ENCODE results near the gene TRIM15.

The TRIM15 gene

GRCh38 chr6:30144811-30145210 is 18.5 kb upstream of the TRIM15 start:
- DNase-seq: no peak
- intact Hi-C loops (cut with DNase I): no loop called here

GRCh38 chr6:30145818-30146217 is 17.5 kb upstream of the TRIM15 start:
- intact Hi-C loops (cut with DNase I): no loop called here
- no peak for DNase-seq

- DNase-seq: no peak
- intact Hi-C loops (cut with DNase I): no loop called here
These were observed 16.2 kb upstream of the TRIM15 start for GRCh38 chr6:30147096-30147495.

DNA sequence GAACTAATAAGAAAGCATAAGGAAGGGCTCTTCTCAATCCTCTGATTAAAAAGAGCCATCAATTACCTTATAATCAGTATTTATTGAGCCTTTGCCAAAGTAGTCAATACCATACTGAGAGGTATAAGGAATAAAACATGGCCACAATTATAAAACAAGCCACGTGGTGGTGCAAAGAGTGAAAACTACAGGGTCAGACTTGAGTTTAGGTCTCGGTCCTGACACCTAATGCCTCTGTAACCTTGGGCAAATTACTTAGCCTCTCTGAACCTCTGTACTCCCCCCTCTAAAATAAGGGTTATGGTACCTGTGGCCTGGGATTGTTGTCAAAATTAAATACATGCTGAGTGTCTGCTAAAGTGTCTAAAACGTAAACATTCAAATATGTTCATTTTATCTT is 14.1 kb upstream of the TRIM15 start:
- DNase-seq: no peak
- intact Hi-C loops (cut with DNase I): no loop called here

DNA sequence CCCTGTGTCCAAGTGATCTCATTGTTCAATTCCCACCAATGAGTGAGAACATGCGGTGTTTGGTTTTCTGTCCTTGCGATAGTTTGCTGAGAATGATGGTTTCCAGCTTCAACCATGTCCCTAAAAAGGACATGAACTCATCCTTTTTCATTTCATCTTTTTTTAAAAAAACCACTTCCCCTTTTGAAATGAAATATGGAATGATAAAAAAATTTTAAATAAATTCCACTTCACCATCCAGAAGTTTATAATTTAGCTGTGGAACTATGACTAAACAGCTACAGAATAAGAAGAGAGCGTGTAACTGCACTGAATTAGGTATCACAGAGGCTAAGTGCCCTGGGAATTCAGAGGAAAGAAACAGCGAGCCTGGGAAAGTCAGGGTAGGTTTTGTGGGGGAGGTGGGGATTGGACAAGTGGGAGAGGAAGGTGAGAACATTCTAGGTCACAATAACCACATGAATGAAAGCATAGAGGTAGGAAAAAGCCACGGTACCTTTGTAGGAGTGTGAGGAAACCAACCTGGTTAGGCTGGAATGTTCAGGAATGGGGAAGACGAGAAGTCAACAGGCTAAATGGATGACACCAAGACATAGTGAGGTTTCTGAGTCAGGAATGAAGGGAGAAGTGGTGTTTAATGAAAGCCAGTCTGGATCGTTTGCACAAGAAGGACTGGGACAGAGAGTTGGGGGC is 13.3 kb upstream of the TRIM15 start:
- no peak for DNase-seq
- intact Hi-C loops (cut with DNase I): no loop called here

DNA sequence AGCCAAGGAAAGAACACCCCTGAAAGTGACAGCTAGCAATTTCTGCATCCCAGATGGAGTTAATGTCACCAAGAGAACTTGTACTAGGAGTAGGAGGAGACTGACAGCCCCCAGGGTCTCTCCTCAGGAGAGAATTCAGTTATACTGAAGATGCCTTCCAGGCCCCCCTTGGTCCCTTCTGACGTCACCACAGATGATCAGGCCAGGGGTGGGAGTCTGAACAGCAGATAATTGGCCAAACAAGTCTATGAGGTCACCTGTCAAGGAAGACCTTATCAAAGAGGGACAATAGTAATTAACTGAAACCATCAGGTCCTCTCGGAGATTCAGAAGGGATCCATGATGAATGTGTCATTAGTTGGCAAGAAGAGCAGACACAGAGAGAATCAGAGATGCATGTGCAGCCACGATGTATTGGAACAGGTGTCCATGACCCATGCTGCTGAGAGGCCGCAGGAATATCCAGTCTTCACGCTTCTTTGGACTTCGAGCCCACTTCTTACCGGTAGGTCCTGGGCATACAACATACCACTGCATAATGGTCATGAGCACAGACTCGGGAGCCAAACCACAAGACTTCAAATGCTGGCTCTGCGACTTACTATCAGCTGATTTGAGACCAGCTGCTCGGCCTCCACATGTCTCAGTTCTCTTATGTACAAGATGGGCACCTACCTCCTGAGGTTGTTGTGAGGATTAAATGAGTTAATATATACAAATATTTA is 12.5 kb upstream of the TRIM15 start:
- no peak for DNase-seq
- intact Hi-C loops (cut with DNase I): no loop called here

DNA sequence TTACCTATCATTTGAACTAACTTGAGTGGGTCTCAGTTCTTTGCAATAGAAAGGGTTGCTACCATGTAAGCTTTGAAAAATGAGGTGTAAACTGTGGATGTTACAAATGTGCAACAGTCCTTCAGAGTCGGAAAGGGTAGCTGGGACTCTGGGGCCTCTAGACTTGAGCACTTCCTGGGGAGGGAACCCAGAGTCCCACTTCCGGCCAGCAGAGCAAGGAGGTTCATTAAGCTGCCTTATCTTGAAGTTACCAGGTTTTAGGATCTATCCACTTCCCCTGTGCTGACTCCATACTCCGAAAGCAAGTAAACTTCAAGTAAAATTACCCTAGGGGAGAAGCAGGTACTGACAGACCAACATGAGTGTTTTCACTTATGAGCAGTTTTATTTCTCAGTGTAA is 11.8 kb upstream of the TRIM15 start:
- intact Hi-C loops (cut with DNase I): no loop called here

GRCh38 chr6:30152016-30152673 is 11.2 kb upstream of the TRIM15 start:
- intact Hi-C loops (cut with DNase I): no loop called here
- DNase-seq: no peak

More for the DNA sequence above, 11.8 kb upstream of the TRIM15 start:
- DNase-seq: no peak

GRCh38 chr6:30152910-30153610 is 10.3 kb upstream of the TRIM15 start:
- no peak for DNase-seq
- intact Hi-C loops (cut with DNase I): no loop called here

GRCh38 chr6:30154061-30154460 is 9.3 kb upstream of the TRIM15 start:
- DNase-seq: no peak
- intact Hi-C loops (cut with DNase I): no loop called here

DNA sequence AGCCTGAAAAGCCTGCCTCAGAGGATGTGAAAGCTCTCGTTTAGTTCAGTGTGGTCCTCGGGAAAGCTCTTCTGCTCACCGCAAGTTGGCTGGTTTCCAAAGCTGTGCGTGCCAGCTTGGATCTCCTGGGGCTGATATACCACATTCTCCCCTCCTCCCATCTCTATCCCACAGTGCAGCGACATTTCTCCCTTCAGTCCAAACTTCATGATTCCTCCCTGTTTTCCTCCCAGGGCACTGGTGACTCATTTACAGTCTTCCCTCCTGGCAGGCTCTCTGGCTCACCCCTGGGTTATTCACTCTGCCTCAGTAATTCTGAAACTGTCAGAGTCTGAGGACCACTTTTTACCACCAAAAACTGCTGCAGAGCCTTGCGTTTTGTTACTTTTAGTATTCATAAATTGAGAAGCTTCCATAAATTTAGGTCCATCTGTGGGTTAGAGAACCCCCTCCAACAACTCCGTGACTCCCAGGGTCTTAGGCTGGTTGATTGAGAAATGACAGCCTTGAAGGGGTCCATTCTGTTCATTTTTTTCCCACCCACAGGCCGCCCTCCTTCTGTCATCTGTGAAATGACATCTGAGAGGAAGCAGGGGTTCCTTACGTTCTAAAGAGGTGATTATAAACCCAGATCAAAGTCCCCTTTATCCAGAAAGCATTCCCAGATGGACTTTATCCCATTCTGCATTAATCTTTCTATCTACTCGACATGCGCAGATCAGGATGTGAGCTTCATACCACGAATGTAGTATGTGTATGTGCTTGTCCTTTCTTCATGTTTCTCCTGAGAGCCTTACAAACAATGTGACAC is 8.4 kb upstream of the TRIM15 start:
- DNase-seq: no peak
- intact Hi-C loops (cut with DNase I): no loop called here

DNA sequence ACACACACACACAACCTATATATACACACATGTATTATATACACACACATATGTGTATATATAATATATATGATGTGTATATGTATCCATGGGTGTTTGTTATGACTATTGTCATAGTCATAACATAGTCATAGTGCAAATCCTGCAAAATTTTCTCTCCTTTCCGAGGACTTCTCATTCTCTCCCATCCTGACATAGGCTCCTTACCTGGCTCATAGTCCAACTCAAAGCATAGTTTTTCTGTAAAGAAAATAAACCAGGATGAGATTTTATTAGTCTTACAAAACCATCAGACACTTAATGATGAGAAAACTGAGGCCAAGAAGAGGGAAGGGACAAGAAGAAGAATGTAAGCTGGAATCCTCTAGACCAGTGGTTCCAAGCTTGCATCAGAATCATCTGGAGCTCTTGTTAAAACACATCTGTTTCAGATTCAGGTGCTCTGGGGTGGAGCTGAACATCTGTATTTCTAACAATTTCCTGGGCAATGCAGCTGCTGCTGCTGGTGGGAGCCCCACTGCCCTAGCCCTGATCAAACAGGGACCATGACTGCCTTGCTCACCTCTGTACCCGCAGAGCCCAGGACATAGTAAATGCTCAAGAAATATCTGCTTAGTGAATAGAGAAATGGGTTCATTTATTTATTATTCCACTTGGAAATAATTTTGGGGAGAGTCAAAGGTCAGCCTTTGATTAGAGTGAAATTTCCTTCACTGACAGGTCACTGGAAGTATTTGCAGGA is 7.7 kb upstream of the TRIM15 start:
- no peak for DNase-seq
- intact Hi-C loops (cut with DNase I): no loop called here

DNA sequence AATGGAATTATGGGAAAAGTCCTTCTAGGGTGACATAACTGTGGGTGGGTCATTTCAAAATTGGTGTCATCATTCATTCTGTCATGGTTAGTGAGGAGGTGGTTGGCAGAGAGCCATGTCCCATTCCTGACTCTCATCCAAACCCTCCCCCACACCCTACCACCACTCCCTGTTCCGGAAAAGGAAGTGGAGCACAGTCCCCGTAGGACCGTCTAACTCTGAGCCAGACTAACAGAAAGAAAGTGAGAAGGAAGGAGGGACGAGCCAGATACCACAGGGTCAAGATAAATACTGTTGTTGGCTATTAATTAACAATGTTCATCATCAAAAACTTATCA is 7.1 kb upstream of the TRIM15 start:
- no peak for DNase-seq
- intact Hi-C loops (cut with DNase I): no loop called here

DNA sequence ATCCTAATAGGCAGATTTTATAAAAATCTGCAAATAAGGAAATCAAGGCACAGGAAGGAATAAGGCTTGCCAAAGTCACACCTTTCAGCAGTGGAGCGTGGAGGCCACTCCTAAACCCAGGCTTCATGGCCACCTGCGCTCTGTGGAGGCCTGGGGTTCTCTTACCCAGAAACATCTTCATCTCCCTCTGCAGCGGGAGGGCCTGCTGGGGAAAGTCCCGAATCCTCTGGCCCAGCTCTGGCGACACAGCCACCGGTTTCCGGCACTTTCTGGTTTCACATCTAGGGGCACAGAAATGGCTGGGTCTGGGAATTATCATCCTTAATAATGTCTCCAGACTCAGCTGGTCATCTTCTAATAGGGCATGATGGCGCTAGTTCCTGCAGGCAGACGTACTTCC is 6.6 kb upstream of the TRIM15 start:
- intact Hi-C loops (cut with DNase I): no loop called here
- no peak for DNase-seq

DNA sequence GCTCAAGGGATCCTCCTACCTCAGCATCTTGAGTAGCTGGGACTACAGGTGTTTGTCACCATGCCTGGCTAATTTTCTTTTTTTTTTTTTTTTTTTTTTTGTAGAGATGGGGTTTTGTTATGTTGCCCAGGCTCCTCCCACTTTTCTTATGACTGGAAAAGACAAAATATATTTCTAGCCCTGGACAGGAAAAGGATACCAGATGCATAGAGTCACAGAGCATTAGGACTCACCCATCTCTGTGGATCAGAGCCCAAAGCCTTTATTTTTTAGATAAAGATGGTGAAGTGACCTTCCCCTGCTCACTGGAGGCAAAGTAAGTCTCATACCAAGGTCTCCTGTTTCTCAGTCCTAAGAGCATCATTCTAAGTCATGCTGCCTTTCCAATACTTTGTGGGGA is 5.8 kb upstream of the TRIM15 start:
- no peak for DNase-seq
- intact Hi-C loops (cut with DNase I): no loop called here

GRCh38 chr6:30157999-30158398 is 5.3 kb upstream of the TRIM15 start:
- intact Hi-C loops (cut with DNase I): no loop called here
- no peak for DNase-seq

DNA sequence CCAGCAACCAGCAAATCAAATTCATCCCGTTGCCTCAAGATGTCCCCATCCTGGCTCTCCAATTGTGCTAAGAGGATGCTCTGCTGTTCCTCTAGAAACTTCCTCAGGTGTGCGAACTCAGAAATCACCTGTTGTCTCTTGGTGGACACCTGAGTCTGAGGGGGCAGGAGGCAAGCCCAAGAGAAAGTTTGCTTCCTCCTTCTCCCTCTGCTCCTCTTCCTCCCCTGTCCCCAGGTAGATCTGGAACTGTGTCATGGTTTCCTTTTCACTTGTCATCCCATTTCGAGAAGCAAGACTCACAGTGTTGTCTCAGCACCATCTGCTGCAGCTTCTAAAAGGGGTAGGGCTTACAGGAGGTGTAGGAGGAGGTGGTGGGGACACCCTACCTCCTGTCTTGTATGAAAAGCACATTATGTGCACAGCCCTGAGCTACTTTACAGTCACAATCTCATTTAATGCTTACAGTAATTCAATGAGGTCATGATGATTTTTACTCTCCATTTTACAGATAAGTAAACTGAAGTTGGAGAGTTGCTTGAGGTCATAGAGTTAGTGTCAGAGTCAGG is 4.8 kb upstream of the TRIM15 start:
- intact Hi-C loops (cut with DNase I): no loop called here
- DNase-seq: peak in 4 of 10 donors; percentile 21 to 71 (median 30)

- intact Hi-C loops (cut with DNase I): no loop called here
- no peak for DNase-seq
These were observed 3.1 kb upstream of the TRIM15 start for GRCh38 chr6:30160008-30160784.

Data from posterior cingulate gyrus (tissue), 11 donors.